Memory B cell (primary cell): Measurements from ENCODE around the gene KCNK6.
A peak's percentile ranks its signal among the peaks of the same experiment; 100 is the strongest.

Source experiments
- ATAC-seq: fragments of 150-1000 bp; cut with Tn5 transposase; 2 replicates; pipeline ENCODE4 v1.10.0; 2021; ENCODE audit warnings: low read depth, mild to moderate bottlenecking, moderate library complexity
- DNase-seq, 2 donors: peaks; one replicate each; pipeline ENCODE4 v3.0.0; 2022; ENCODE audit warnings: low spot score in 2 of 2
- H3K27ac Mint-ChIP-seq: one replicate; pipeline ENCODE4 v1.8.0; 2022; ENCODE audit warnings: mild to moderate bottlenecking, moderate library complexity, mixed read lengths
- H3K27me3 Mint-ChIP-seq: one replicate; pipeline ENCODE4 v1.8.0; 2022; ENCODE audit warnings: mixed read lengths
- H3K36me3 Mint-ChIP-seq: one replicate; pipeline ENCODE4 v1.8.0; 2022; ENCODE audit warnings: mild to moderate bottlenecking, mixed read lengths
- H3K4me1 Mint-ChIP-seq: one replicate; pipeline ENCODE4 v1.8.0; 2022; ENCODE audit warnings: mixed read lengths
- H3K4me3 Mint-ChIP-seq: one replicate; pipeline ENCODE4 v1.8.0; 2022; ENCODE audit warnings: mild to moderate bottlenecking, moderate library complexity, mixed read lengths
- H3K9me3 Mint-ChIP-seq: one replicate; pipeline ENCODE4 v1.8.0; 2022; ENCODE audit warnings: mixed read lengths

The KCNK6 gene

GRCh38 chr19:38373907-38374331, 54.3 kb downstream of the KCNK6 start:
- no peak for DNase-seq
- Mint-ChIP-seq H3K27ac (peak overlapping the region; percentile 96), H3K4me3 (peak overlapping the region; percentile 97), H3K27me3 (peaks cover 10% of the 10 kb centered on the region), H3K4me1 (peaks cover 17% of the 10 kb centered on the region), H3K36me3 (peaks cover 5% of the 10 kb centered on the region), H3K9me3 (no peaks in the 10 kb centered on the region)
- ATAC-seq = no peak

- Mint-ChIP-seq H3K4me3 (peak within 1 kb of the TSS; percentile 97), H3K4me1 (peaks cover 19% of the 10 kb centered on the region), H3K36me3 (peaks cover 11% of the 10 kb centered on the region), H3K27ac (peak within 1 kb of the TSS; percentile 96), H3K27me3 (peaks cover 11% of the 10 kb centered on the region), H3K9me3 (no peaks in the 10 kb centered on the region)
- DNase-seq (peak; percentile 93 to 98), ATAC-seq (peak; percentile 92)
Measured at GRCh38 chr19:38374332-38375097, 54.9 kb downstream of the KCNK6 start, which contains the start of gene PSMD8. PSMD8 (plus strand) TSS chr19:38374571; CDS start chr19:38374602, 31 bp downstream.

GRCh38 chr19:38375098-38375493, 55.5 kb downstream of the KCNK6 start:
- Mint-ChIP-seq H3K9me3 (no peaks in the 10 kb centered on the region), H3K4me3 (peak overlapping the region; percentile 97), H3K27me3 (peaks cover 10% of the 10 kb centered on the region), H3K27ac (peak overlapping the region; percentile 96), H3K36me3 (peaks cover 14% of the 10 kb centered on the region), H3K4me1 (peaks cover 19% of the 10 kb centered on the region)
- ATAC-seq (no peak), DNase-seq (no peak)

- Mint-ChIP-seq H3K36me3 (peaks cover 18% of the 10 kb centered on the region), H3K4me1 (peaks cover 19% of the 10 kb centered on the region), H3K27ac (no peak overlapping the region), H3K4me3 (peak overlapping the region; percentile 97), H3K9me3 (no peaks in the 10 kb centered on the region), H3K27me3 (peaks cover 3% of the 10 kb centered on the region)
- DNase-seq = no peak
- ATAC-seq = no peak
Measured at GRCh38 chr19:38375748-38376147, 56.1 kb downstream of the KCNK6 start.

GRCh38 chr19:38376576-38376975, 56.9 kb downstream of the KCNK6 start:
- H3K27me3 Mint-ChIP-seq = peaks cover 3% of the 10 kb centered on the region
- no peak for ATAC-seq
- H3K4me1 Mint-ChIP-seq = peaks cover 19% of the 10 kb centered on the region
- H3K4me3 Mint-ChIP-seq = peak overlapping the region; percentile 62
- H3K36me3 Mint-ChIP-seq = peaks cover 24% of the 10 kb centered on the region
- H3K9me3 Mint-ChIP-seq = no peaks in the 10 kb centered on the region
- H3K27ac Mint-ChIP-seq = no peak overlapping the region
- DNase-seq = no peak

- Mint-ChIP-seq H3K36me3 (peaks cover 29% of the 10 kb centered on the region), H3K27me3 (peaks cover 3% of the 10 kb centered on the region), H3K27ac (no peak overlapping the region), H3K9me3 (no peaks in the 10 kb centered on the region), H3K4me3 (peak overlapping the region; percentile 62), H3K4me1 (peaks cover 19% of the 10 kb centered on the region)
- DNase-seq = no peak
- ATAC-seq = no peak
Measured at GRCh38 chr19:38377052-38377451, 57.4 kb downstream of the KCNK6 start.

- Mint-ChIP-seq H3K9me3 (no peaks in the 10 kb centered on the region), H3K36me3 (peaks cover 43% of the 10 kb centered on the region), H3K4me1 (peaks cover 19% of the 10 kb centered on the region), H3K27me3 (peaks cover 3% of the 10 kb centered on the region), H3K4me3 (no peak overlapping the region), H3K27ac (no peak overlapping the region)
- no peak for ATAC-seq
- no peak for DNase-seq
Measured at GRCh38 chr19:38378866-38379265, 59.2 kb downstream of the KCNK6 start.

GRCh38 chr19:38381138-38381537, 61.5 kb downstream of the KCNK6 start:
- no peaks in the 10 kb centered on the region for H3K9me3 Mint-ChIP-seq

More at GRCh38 chr19:38381138-38381537, 61.5 kb downstream of the KCNK6 start:
- peaks cover 6% of the 10 kb centered on the region for H3K4me1 Mint-ChIP-seq
- peaks cover 48% of the 10 kb centered on the region for H3K36me3 Mint-ChIP-seq
- H3K4me3 Mint-ChIP-seq = no peak overlapping the region
- no peak for DNase-seq
- no peak for ATAC-seq
- H3K27me3 Mint-ChIP-seq = peaks cover 7% of the 10 kb centered on the region
- no peak overlapping the region for H3K27ac Mint-ChIP-seq
